K562 treated with DMSO at 1 percent for 48 hours (cell line): ENCODE results near the gene KTN1. TPM values are rescaled to one million over a fixed set of nuclear protein-coding genes. Genes with fewer than 3 reads are reported as not detected.

ENCODE experiments used
- total RNA-seq: library from RNA; unstranded; fragments of 300-600 nt; gene quantifications from 2 replicates; pipeline ENCODE4 v1.2.3, GENCODE V29; 2022; ENCODE audit warnings: low replicate concordance; ENCODE audit errors: extremely low read depth

The KTN1 gene
- total RNA-seq, result not detected in 2 replicates

GRCh38 chr14:55579724-55580469 is at the start of gene KTN1:
KTN1 (plus strand) TSS chr14:55580207; CDS start chr14:55612049, 31,842 bp downstream.

Other genes starting within 250 kb of the KTN1 start
- gene ATG14, start 168.4 kb upstream of the KTN1 start, total RNA-seq, result not detected in 2 replicates
- not detected in 2 replicates for gene TBPL2, start 139.6 kb upstream of the KTN1 start, total RNA-seq